GM19372 (cell line): ENCODE results near the gene RNF181.
"Not testable (repeated sequence)": the region's sequence is repeated elsewhere in the genome, so short reads cannot be mapped to it uniquely, and the experiment has no call there.

Experiments used
- ATAC-seq: cut with Tn5 transposase; IDR thresholded peaks from one replicate; pipeline ENCODE4 v1.9.1; 2021; ENCODE audit warnings: mild to moderate bottlenecking, low read depth, moderate library complexity; ENCODE audit not compliant: unreplicated experiment

Gene RNF181

GRCh38 chr2:85594715-85595300 is 737 bp upstream of the RNF181 start:
- no peak for ATAC-seq

DNA sequence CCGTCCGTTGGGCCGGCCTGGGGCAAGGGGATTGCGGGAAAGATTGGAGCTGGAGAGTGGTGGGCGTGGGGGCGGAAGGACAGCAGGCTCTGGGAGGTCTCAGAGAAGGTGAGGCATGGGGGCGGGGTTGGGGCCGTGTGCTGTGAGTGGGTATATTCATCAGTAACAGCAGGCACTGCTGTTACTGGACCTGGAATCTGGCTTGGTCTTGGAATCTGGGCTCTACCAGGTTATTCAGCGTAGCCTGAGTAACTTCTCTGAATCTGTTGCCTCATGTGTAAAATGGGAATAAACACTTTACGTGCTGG is 435 bp downstream of the RNF181 start:
- no peak for ATAC-seq

- no peak for ATAC-seq
These were observed 1.1 kb downstream of the RNF181 start for GRCh38 chr2:85596486-85597143.

DNA sequence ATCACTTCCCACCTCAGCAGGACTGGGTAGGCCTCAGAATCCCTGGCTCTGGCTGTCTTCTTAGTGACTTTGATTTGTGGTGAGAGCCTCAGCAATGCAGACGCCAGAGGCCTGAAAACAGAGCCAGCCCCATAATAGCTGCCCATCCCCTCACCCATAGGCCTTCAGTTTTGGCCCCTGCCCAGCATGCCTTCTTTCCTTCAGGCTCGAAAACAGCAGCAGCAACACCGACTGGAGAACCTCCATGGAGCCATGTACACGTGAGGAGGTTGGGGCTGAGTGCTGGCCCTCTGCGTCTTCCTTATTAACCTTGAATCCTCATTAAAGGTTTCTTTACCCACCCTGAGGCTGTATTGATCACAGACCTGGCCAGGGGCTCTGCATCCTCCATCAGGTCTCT is 1.7 kb downstream of the RNF181 start:
- ATAC-seq, result no peak

DNA sequence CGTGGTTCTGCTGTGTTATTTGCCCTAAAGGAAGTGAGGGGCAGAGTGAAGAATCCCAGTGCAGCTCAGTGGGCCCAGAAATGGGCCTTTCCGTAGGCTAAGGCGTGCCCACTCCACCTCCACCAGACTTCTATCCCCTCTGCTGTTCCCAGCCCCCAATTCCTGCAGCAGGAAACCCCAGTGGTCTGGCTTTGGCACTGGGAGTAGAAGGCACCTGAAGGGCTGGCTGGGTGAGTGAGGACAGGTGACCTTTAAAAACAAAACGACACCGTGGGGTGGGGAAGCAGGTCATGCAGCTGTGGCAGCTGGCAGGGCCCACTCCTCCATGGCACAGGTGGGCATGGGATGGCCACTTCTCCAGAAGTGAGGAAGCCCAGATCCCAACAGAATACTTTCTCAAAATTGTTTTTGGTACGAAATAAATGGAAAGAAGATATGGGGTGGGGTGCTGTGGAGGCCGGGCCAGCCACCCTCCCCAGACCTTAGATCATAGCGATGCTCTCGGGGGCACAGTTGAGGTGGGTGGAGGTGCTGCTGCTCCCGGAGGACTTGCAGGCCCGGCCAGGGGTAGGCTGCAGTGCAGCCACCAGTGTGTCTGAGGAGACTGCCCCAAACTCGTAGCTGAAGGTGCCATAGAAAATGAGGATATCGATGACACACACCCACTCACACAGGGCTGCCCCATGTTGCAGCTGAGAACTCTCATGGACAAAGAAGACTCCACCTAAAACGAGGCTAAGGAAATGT is 3.2 kb downstream of the RNF181 start:
- ATAC-seq, result no peak

DNA sequence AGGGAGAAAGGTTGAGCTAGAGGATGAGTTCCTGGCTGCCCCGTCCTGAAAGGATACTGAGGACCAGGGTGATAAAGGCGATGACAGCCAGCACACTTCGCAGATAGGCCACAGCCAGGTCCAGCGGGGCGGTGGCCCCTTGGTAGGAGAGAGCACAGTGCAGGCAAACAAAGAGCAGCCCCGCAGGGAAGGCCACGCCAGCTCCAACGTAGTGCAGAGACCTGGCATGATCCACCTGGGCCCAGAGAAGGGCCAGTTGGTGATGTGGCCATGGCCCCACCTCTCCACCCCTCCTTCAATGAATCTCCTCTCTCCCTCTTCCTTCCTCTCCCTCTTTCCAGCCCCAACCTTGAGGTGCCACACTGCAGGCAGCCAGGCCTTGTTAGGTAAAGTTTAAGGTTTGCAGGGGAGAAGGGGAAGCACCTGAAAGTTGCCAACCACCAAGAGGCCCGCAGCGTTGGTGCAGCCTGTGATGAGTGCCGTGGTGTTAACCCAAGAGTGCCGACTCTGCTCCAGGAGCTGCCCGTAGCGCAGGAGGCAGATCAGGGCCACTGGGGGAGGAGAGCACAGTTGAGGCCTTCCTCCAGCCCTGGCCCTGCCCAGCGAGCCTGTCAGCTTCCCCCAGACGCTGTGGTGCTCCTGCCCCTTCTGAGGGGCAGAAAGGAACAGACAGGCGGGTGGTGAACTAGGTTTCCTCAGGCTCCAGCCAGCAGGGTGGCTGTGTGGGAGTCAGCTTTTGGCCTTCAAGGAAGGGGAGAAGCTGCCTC is 4.1 kb downstream of the RNF181 start:
- no peak for ATAC-seq

DNA sequence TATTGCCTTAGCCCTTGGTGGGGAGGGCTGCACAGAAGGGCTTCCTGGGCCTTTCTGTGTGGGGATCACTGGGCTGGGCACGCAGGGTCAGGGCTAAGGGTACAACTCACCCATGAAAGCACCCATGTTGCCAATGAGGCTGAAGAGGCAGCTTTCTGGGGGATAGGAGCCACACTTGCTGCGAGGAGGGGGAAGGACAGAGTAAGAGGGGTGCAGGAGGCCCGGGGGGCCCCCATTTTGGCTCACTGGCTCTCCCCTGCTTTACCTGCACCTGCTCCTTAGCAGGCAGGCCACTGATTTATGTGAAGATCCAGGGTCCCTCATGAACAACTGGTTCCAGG is 4.7 kb downstream of the RNF181 start:
- ATAC-seq, result no peak

DNA sequence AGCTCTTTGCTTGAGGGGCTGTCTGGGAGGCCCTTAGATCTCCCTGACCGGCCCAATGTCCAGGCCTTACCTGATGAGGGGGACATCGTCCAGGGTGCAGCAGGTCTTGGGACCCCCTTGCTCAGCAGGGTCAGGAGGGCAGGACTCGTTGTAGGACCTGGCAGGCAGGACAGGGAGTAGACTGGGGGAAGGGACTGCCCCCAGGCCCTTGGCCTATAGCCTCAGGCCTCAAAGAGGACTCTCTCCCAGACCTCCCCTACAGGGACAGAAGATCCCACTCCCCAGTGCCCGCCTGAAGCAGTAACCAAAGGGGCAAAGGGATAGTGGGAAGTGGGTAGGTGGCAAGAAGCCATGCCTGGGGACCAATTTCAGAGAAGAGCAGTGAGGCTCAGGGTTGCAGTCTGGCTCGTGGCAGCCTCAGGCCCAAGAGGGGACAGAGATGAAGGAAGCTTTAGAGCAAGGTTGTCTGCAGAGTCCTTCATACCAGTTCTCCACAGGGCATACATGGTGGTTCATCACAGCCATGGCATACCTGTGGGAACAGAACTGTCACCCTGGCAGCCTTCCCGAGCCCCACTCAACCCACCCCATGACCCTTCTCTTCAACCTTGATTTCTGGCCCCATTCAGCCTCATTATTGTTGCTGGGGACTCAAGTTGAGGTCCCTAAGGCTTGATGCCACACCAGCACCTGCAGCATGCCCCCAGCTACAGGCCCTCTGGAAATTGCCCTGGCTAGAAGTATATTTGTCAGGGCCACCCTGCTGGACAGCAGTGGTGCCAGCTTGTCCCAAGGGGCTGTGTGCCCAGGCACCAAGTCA is 5.6 kb downstream of the RNF181 start:
- no peak for ATAC-seq

GRCh38 chr2:85601771-85602475 is 6.4 kb downstream of the RNF181 start:
- peak; percentile 43 for ATAC-seq

- peak; percentile 96 for ATAC-seq
These were observed 7.1 kb downstream of the RNF181 start, which contains the start of gene TMEM150A for GRCh38 chr2:85602476-85603234. TSS of gene TMEM150A (minus strand) at chr2:85602698. CDS start at chr2:85601948, 750 bp downstream.

DNA sequence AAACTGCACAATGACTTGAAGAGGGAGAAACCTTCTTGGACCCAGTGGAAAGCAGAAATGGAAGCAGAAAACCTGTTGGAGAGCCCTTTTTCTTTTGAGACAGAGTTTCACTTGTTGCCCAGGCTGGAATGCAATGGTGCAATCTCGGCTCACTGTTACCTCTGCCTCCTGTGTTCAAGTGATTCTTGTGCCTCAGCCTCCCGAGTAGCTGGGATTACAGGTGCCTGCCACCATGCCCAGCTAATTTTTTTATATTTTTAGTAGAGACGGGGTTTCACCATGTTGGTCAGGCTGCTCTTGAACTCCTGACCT is 8.5 kb downstream of the RNF181 start:
- ATAC-seq, result not testable (repeated sequence)

GRCh38 chr2:85604568-85605339 is 9.2 kb downstream of the RNF181 start:
- ATAC-seq, result no peak

DNA sequence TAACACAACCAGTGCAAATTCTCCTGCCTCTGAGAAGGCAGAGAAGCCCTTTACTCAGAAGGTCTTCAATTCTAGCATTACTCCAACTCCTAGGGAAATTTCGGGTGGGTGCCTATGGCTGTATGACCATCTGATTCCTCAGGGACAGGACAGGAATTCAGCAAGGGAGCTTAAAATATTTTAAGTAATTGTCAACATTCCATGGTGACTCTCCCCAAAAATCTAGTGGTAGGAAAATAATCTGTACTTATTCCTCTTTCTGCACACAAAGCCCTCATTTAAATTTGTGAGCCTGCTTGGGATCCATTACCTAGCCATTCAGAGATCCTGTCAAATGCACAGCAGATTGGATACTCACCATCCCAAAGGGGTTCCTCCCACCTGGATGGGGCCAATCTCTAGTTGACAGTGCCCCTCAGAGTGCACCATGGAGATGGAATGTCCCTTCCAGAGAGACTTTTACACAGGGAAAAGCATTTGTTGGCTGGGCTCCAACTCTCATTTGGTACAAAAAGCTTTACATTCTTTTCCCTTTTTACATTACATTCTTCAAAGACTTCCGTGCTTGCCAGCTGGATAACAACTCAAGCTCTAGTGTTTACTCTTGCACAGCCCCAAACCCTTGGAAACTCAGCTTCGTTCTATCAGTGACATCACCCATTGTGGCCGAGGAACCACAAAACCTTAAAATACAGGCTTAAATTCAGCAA is 10.0 kb downstream of the RNF181 start:
- no peak for ATAC-seq

DNA sequence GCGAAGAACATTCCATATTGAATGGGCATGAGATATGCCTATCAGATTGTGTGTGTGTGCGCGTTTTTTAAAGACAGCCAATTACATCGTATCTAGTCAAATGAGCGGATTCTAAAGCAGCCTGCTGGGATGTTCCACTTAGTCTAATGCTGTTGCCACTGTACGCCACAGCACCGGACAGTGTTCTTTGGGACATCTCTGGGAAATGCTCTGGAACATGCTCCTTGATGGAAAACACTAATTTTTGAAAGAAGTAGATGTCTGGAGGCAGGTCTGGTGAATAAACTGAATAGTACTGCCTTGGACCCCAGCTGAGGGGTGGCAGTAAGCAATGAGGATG is 10.5 kb downstream of the RNF181 start:
- no peak for ATAC-seq

DNA sequence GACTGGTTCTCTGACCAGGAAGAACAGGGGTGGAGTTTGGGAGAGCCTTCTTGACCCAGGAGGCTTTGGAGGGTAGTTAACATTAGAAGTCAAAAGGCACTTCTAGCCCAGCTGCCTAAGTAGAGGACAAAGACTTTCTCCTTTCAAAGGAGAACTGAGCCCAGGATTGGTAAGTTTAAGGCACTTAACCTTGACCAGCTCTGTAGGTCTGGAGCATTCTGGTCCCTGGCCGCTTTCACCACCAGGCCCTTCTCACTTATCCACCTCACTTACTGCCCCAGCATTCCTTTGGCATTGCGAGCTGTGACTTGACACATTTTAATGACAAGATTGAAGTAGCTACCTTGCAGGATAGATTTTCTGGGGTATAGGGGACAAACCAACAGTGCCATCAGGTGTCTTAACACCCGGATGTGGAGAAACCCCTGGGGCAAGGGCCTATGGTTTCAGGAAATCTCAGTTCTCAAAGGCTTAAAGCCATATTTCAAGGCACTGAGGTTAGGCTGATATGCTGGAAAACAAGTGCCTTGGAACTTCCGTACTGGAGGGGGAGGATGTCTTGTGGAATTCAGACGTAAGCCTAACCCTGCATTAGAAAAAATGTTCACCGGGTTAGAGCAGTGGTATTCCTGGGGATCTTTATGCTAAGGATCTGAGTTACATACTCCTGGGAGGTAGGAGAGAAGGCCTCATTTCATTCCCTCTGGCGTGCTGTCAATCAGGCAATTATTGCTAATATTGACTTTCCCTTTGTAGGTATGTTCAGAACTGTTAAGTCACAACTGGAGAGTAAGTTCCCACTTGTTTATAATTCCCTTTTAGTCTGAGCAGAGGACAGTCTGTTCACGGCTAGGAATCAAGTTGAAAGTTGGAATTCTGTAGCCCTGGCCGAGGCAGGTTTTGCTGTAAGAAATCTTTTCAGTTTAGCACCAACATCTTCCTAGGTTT is 12.0 kb downstream of the RNF181 start:
- ATAC-seq, result no peak

DNA sequence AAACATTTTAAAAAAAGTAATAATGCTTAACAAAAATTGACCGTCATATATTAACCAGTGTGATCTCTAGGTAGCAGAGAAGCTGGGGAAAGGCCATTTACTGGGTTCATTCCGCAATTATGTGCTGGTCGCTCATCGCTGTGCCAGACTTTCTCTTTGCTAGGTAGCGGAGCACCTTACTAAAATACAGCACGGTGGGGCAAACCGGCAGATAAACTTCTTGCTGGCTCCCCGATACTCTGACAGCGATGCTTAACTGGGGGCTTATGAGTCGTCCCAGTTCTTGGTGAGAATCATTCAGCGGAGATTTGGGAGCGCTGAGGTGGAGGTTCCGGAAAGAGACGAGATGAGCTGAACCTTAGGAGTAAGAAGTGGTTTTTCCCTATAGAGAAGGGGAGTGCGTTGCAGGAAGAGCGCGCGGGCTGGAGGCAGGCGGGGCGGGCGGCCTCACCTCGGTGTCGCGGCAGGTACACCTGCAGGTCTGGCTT is 15.7 kb downstream of the RNF181 start:
- no peak for ATAC-seq
